GM19455 (cell line): Measurements from ENCODE around the gene NRG3.

Experiments used
- ATAC-seq: cut with Tn5 transposase; IDR thresholded peaks from one replicate; pipeline ENCODE4 v1.9.1; 2021; ENCODE audit not compliant: unreplicated experiment

NRG3 gene

GRCh38 chr10:81874875-81875466 is at the start of gene NRG3:
NRG3 (plus strand) TSS chr10:81875194.
- no peak for ATAC-seq

GRCh38 chr10:81828251-81828650 is 46.7 kb upstream of the NRG3 start:
- no peak for ATAC-seq

GRCh38 chr10:81831060-81831459 is 43.9 kb upstream of the NRG3 start:
- ATAC-seq: no peak

- no peak for ATAC-seq
Measured at GRCh38 chr10:81838950-81839349, 36.0 kb upstream of the NRG3 start.

GRCh38 chr10:81843042-81843441 is 32.0 kb upstream of the NRG3 start:
- ATAC-seq: no peak

GRCh38 chr10:81847675-81848074 is 27.3 kb upstream of the NRG3 start:
- ATAC-seq: no peak

- ATAC-seq: no peak
Measured at GRCh38 chr10:81848514-81848913, 26.5 kb upstream of the NRG3 start.

GRCh38 chr10:81848931-81849330 is 26.1 kb upstream of the NRG3 start:
- ATAC-seq: no peak

- no peak for ATAC-seq
Measured at GRCh38 chr10:81862596-81862995, 12.4 kb upstream of the NRG3 start.

GRCh38 chr10:81863771-81864170 is 11.2 kb upstream of the NRG3 start:
- ATAC-seq: no peak

GRCh38 chr10:81865581-81865980 is 9.4 kb upstream of the NRG3 start:
- no peak for ATAC-seq

- ATAC-seq: peak; percentile 62
Measured at GRCh38 chr10:81866753-81867152, 8.2 kb upstream of the NRG3 start.

- no peak for ATAC-seq
Measured at GRCh38 chr10:81870472-81870871, 4.5 kb upstream of the NRG3 start.

- ATAC-seq: no peak
Measured at GRCh38 chr10:81871558-81871957, 3.4 kb upstream of the NRG3 start.

GRCh38 chr10:81872206-81872862 is 2.7 kb upstream of the NRG3 start:
- no peak for ATAC-seq

GRCh38 chr10:81873231-81873931 is 1.6 kb upstream of the NRG3 start:
- ATAC-seq: no peak

- no peak for ATAC-seq
Measured at GRCh38 chr10:81873932-81874816, 820 bp upstream of the NRG3 start.

GRCh38 chr10:81875467-81876252 is 666 bp downstream of the NRG3 start:
- no peak for ATAC-seq

GRCh38 chr10:81876253-81877077 is 1.5 kb downstream of the NRG3 start:
- no peak for ATAC-seq

GRCh38 chr10:81877596-81877995 is 2.6 kb downstream of the NRG3 start:
- no peak for ATAC-seq
